H9 (cell line): ENCODE measurements around the gene PLEKHO2. TPM values are rescaled to one million over a fixed set of nuclear protein-coding genes. Genes with fewer than 3 reads are reported as not detected.

ENCODE experiments used
- DNase-seq: peaks from one replicate; pipeline ENCODE4 v3.0.0-alpha.2; 2017
- H2AFZ ChIP-seq: one replicate; pipeline ENCODE4 v1.6.1; 2013; ENCODE audit warnings: mild to moderate bottlenecking, low read length, control low read depth, moderate library complexity
- H2AK5ac ChIP-seq: 2 replicates; pipeline ENCODE4 v1.6.1; 2013; ENCODE audit warnings: low read length, control low read depth, mixed read lengths; ENCODE audit not compliant: insufficient read length
- H2BK120ac ChIP-seq: one replicate; pipeline ENCODE4 v1.6.1; 2013; ENCODE audit warnings: low read depth, mild to moderate bottlenecking, low read length, control low read depth, inconsistent platforms; ENCODE audit not compliant: poor library complexity, severe bottlenecking
- H2BK12ac ChIP-seq: 2 replicates; pipeline ENCODE4 v1.6.1; 2013; ENCODE audit warnings: low read length, control low read depth, mixed read lengths, low read depth; ENCODE audit not compliant: insufficient read length
- H2BK15ac ChIP-seq: 2 replicates; pipeline ENCODE4 v1.6.1; 2013; ENCODE audit warnings: low read depth, low read length, control low read depth
- H2BK20ac ChIP-seq: one replicate; pipeline ENCODE4 v1.6.1; 2013; ENCODE audit warnings: low read depth, mild to moderate bottlenecking, low read length, control low read depth, inconsistent platforms; ENCODE audit not compliant: poor library complexity, severe bottlenecking
- H2BK5ac ChIP-seq: 2 replicates; pipeline ENCODE4 v1.6.1; 2013; ENCODE audit warnings: low read length, control low read depth, mixed read lengths; ENCODE audit not compliant: insufficient read length
- H3K14ac ChIP-seq: 2 replicates; pipeline ENCODE4 v1.6.1; 2013; ENCODE audit warnings: low read length, control low read depth; ENCODE audit not compliant: insufficient read depth
- H3K18ac ChIP-seq: 2 replicates; pipeline ENCODE4 v1.6.1; 2013; ENCODE audit warnings: low read depth, mild to moderate bottlenecking, mixed read lengths, low read length, control low read depth; ENCODE audit not compliant: insufficient read length
- H3K23ac ChIP-seq: 2 replicates; pipeline ENCODE4 v1.6.1; 2013; ENCODE audit warnings: low read length, control low read depth, mixed read lengths, low read depth; ENCODE audit not compliant: insufficient read length
- H3K23me2 ChIP-seq: 2 replicates; pipeline ENCODE4 v1.6.1; 2013; ENCODE audit warnings: low read depth, mild to moderate bottlenecking, mixed read lengths, low read length, control low read depth; ENCODE audit not compliant: insufficient read length, poor library complexity, severe bottlenecking
- H3K27ac ChIP-seq: 2 replicates; pipeline ENCODE4 v1.5.1; 2013; ENCODE audit warnings: low read length, control low read depth, mixed read lengths, low read depth; ENCODE audit not compliant: insufficient read length
- H3K27me3 ChIP-seq: 2 replicates; pipeline ENCODE4 v1.6.1; 2013; ENCODE audit warnings: low read length, control low read depth, inconsistent platforms; ENCODE audit not compliant: insufficient read depth
- H3K4ac ChIP-seq: 2 replicates; pipeline ENCODE4 v1.6.1; 2013; ENCODE audit warnings: low read depth, mild to moderate bottlenecking, control low read depth, inconsistent platforms, low read length, moderate library complexity
- H3K4me1 ChIP-seq: 2 replicates; pipeline ENCODE4 v1.6.1; 2013; ENCODE audit warnings: low read length, control low read depth, inconsistent platforms; ENCODE audit not compliant: insufficient read depth
- H3K4me2 ChIP-seq: 2 replicates; pipeline ENCODE4 v1.6.1; 2013; ENCODE audit warnings: low read length, control low read depth, mixed read lengths; ENCODE audit not compliant: insufficient read length, insufficient read depth
- H3K56ac ChIP-seq: 2 replicates; pipeline ENCODE4 v1.6.1; 2013; ENCODE audit warnings: low read depth, mild to moderate bottlenecking, mixed read lengths, low read length, control low read depth; ENCODE audit not compliant: insufficient read length
- H3K79me1 ChIP-seq: 2 replicates; pipeline ENCODE4 v1.6.1; 2013; ENCODE audit warnings: low read depth, mild to moderate bottlenecking, moderate library complexity, low read length, control low read depth, inconsistent platforms; ENCODE audit not compliant: insufficient read depth, poor library complexity, severe bottlenecking
- H3K79me2 ChIP-seq: 2 replicates; pipeline ENCODE4 v1.6.1; 2013; ENCODE audit warnings: low read length, control low read depth, inconsistent platforms; ENCODE audit not compliant: insufficient read depth
- H3K9ac ChIP-seq: 2 replicates; pipeline ENCODE4 v1.6.1; 2013; ENCODE audit warnings: low read length, control low read depth, mixed read lengths; ENCODE audit not compliant: insufficient read length; ENCODE audit errors: extremely low read depth
- H3K9me3 ChIP-seq: one replicate; pipeline ENCODE4 v1.6.1; 2013; ENCODE audit warnings: low read depth, low read length, inconsistent platforms; ENCODE audit not compliant: control insufficient read depth
- H3T11ph ChIP-seq: one replicate; pipeline ENCODE4 v1.6.1; 2013; ENCODE audit warnings: mild to moderate bottlenecking, low read length, control low read depth, inconsistent platforms
- H4K20me1 ChIP-seq: one replicate; pipeline ENCODE4 v1.6.1; 2013; ENCODE audit not compliant: control insufficient read depth, insufficient read length, insufficient read depth
- H4K5ac ChIP-seq: 2 replicates; pipeline ENCODE4 v1.6.1; 2013; ENCODE audit warnings: low read depth, mild to moderate bottlenecking, mixed read lengths, low read length, control low read depth; ENCODE audit not compliant: insufficient read length
- H4K8ac ChIP-seq: replicated peaks from 2 replicates; pipeline ENCODE4 v1.6.1; 2013; ENCODE audit warnings: low read length, control low read depth, mixed read lengths, low read depth; ENCODE audit not compliant: insufficient read length
- H4K91ac ChIP-seq: 2 replicates; pipeline ENCODE4 v1.6.1; 2013; ENCODE audit warnings: low read depth, mild to moderate bottlenecking, moderate library complexity, mixed read lengths, low read length, control low read depth; ENCODE audit not compliant: insufficient read length
- H3K27ac Mint-ChIP-seq, 3 experiments: 2 replicates in 2 of 3; 3 replicates in 1 of 3; pipeline ENCODE4 v1.8.0; 2020 to 2021; ENCODE audit warnings: mixed read lengths in 3 of 3, mild to moderate bottlenecking in 1 of 3, moderate library complexity in 1 of 3
- H3K27me3 Mint-ChIP-seq: 2 replicates; pipeline ENCODE4 v1.8.0; 2021; ENCODE audit warnings: low read depth, mild to moderate bottlenecking, moderate library complexity, mixed read lengths
- H3K36me3 Mint-ChIP-seq, 3 experiments: 2 replicates in 2 of 3; 3 replicates in 1 of 3; pipeline ENCODE4 v1.8.0; 2020 to 2021; ENCODE audit warnings: low read depth in 3 of 3, mixed read lengths in 3 of 3; ENCODE audit not compliant: insufficient read depth in 1 of 3
- H3K4me1 Mint-ChIP-seq, 2 experiments: 2 replicates each; pipeline ENCODE4 v1.8.0; 2020; ENCODE audit warnings: mixed read lengths in 2 of 2
- H3K4me3 Mint-ChIP-seq, 2 experiments: 2 replicates in 1 of 2; 3 replicates in 1 of 2; pipeline ENCODE4 v1.8.0; 2020 to 2021; ENCODE audit warnings: mild to moderate bottlenecking in 2 of 2, mixed read lengths in 2 of 2, moderate library complexity in 1 of 2
- H3K9me3 Mint-ChIP-seq, 2 experiments: 2 replicates in 1 of 2; 3 replicates in 1 of 2; pipeline ENCODE4 v1.8.0; 2020; ENCODE audit warnings: mild to moderate bottlenecking in 2 of 2, mixed read lengths in 2 of 2, moderate library complexity in 1 of 2
- CTCF ChIP-seq: fragments of 200-600 bp; sonication (generic); conservative IDR thresholded peaks from 3 replicates; pipeline ENCODE4 v1.8.0; 2021; ENCODE audit warnings: antibody characterized with exemption, mild to moderate bottlenecking
- WGBS: extraction: QIAGEN DNeasy Blood & Tissue Kit; methylation state at CpG from one replicate; pipeline ENCODE4 v1.1.7; 2013; ENCODE audit warnings: missing lambda C conversion rate, low lambda C conversion rate, mixed read lengths; ENCODE audit not compliant: insufficient read length; ENCODE audit errors: extremely low coverage; 5-methylcytosine and 5-hydroxymethylcytosine counted together
- total RNA-seq: library from RNA; stranded (reverse); gene quantifications from 2 replicates; pipeline ENCODE4 v1.2.1, GENCODE V29; 2021

Gene PLEKHO2
- total RNA-seq, 1 experiment from 2014 or later, result 18.1 TPM

DNA sequence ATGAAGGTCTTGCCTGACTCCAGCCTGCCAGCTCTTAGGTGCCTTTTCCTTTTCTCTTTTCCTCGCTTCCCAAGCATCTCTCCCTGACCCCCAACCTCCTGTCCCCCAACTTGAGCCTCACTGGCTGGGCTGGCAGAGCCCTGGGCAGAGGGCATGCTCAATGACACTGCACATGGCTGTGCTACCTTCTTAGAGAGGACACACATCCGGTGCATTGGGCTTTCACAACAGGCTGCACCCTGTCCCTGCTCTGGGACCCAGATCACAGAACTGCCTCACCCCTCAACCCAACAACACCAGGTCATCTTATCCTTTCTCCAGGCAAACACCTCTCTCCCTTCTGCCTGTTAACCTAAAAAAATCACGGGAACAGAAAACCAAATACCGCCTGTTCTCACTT, 62.5 kb downstream of the PLEKHO2 start:
- Histone ChIP-seq H3K14ac (no peak overlapping the region), H2AK5ac (no peak overlapping the region), H4K91ac (no peak overlapping the region), H3K18ac (no peak overlapping the region), H2AFZ (no peak overlapping the region), H3K4me1 (no peaks in the 10 kb centered on the region), H3K79me2 (no peaks in the 10 kb centered on the region), H3K4ac (no peak overlapping the region), H4K8ac (no peak overlapping the region), H3K27ac (no peak overlapping the region), H3K9me3 (peaks cover 13% of the 10 kb centered on the region), H4K5ac (no peak overlapping the region), H2BK12ac (no peak overlapping the region), H2BK5ac (no peak overlapping the region), H3K23me2 (peaks cover 3% of the 10 kb centered on the region), H2BK20ac (no peak overlapping the region), H3T11ph (no peak overlapping the region), H3K9ac (no peak overlapping the region), H2BK15ac (no peak overlapping the region), H3K79me1 (no peaks in the 10 kb centered on the region), H3K27me3 (no peaks in the 10 kb centered on the region), H3K23ac (no peak overlapping the region), H4K20me1 (no peaks in the 10 kb centered on the region), H3K56ac (no peak overlapping the region), H2BK120ac (no peak overlapping the region), H3K4me2 (no peak overlapping the region)
- no peak for TF ChIP-seq CTCF
- Mint-ChIP-seq H3K27me3 (peaks cover 19% of the 10 kb centered on the region), H3K36me3 (peaks cover 15 to 30% (median 20%) of the 10 kb centered on the region in 3 experiments), H3K4me3 (peak overlapping the region in 1 of 2 experiments; percentile 67; a peak in 1 of 5 replicates), H3K4me1 (peaks cover 11 to 13% of the 10 kb centered on the region in 2 experiments), H3K27ac (peak overlapping the region in 2 of 3 experiments; percentile 53 to 54; a peak in 2 of 7 replicates), H3K9me3 (peaks cover 33 to 35% of the 10 kb centered on the region in 2 experiments)
- WGBS, result no CpG with 5 or more reads among the region's 4 CpGs
- DNase-seq, result no peak
